Keratinocyte (primary cell): Measurements from ENCODE around the gene EPHB1.
"Not testable (repeated sequence)": the region's sequence is repeated elsewhere in the genome, so short reads cannot be mapped to it uniquely, and the experiment has no call there.

Experiments used
- CTCF ChIP-seq, 3 experiments: IDR thresholded peaks in 1 of 3; conservative IDR thresholded peaks in 1 of 3; optimal IDR thresholded peaks in 1 of 3; 2 replicates in 2 of 3; 3 replicates in 1 of 3; pipeline versions ENCODE3 to v1.5.1; 2011; ENCODE audit warnings: low read length in 3 of 3, mild to moderate bottlenecking in 3 of 3, moderate library complexity in 2 of 3, control low read depth in 1 of 3, inconsistent platforms in 1 of 3; ENCODE audit not compliant: insufficient read depth in 2 of 3; ENCODE audit errors: extremely low read depth in 1 of 3
- EZH2 ChIP-seq: IDR thresholded peaks from one replicate; pipeline ENCODE4 v1.6.1; 2012; ENCODE audit warnings: inconsistent platforms, mild to moderate bottlenecking, low read length, moderate library complexity

GRCh38 chr3:135233476-135233875, 438.4 kb downstream of the EPHB1 start:
- TF ChIP-seq CTCF (optimal IDR thresholded peaks at IDR 0.05 in 1 of 3, IDR thresholded peaks at IDR 0.05 in 1 of 3, conservative IDR thresholded peaks at IDR 0.05 in 1 of 3; ENCODE audit: extremely low read depth in 1 of 3, insufficient read depth in 2 of 3, low read length in 3 of 3); EZH2: not testable (repeated sequence)
